Trophoblast cell (in vitro differentiated cells and primary cell): ENCODE measurements around the gene PITPNB.

Experiments
- DNase-seq, 2 donors: peaks; one replicate each; pipeline ENCODE4 v3.0.0-alpha.2; 2016
- H2AFZ ChIP-seq: 2 replicates; pipeline ENCODE4 v1.6.1; 2013; ENCODE audit warnings: low read length, moderate library complexity, mild to moderate bottlenecking; ENCODE audit not compliant: insufficient read depth, poor library complexity
- H2AK5ac ChIP-seq: 2 replicates; pipeline ENCODE4 v1.6.1; 2013; ENCODE audit warnings: mild to moderate bottlenecking, low read length
- H2BK120ac ChIP-seq: 2 replicates; pipeline ENCODE4 v1.6.1; 2013; ENCODE audit warnings: low read length, mild to moderate bottlenecking, moderate library complexity; ENCODE audit not compliant: insufficient read depth, poor library complexity
- H2BK12ac ChIP-seq: 2 replicates; pipeline ENCODE4 v1.6.1; 2013; ENCODE audit warnings: mild to moderate bottlenecking, low read length, moderate library complexity
- H2BK5ac ChIP-seq: 2 replicates; pipeline ENCODE4 v1.6.1; 2013; ENCODE audit warnings: low read length, low read depth, moderate library complexity, mild to moderate bottlenecking; ENCODE audit not compliant: poor library complexity
- H3K14ac ChIP-seq: 2 replicates; pipeline ENCODE4 v1.6.1; 2013; ENCODE audit warnings: mild to moderate bottlenecking, low read length
- H3K18ac ChIP-seq: 2 replicates; pipeline ENCODE4 v1.6.1; 2013; ENCODE audit warnings: mild to moderate bottlenecking, low read length
- H3K23ac ChIP-seq: 2 replicates; pipeline ENCODE4 v1.6.1; 2013; ENCODE audit warnings: low read length
- H3K27ac ChIP-seq: 2 replicates; pipeline ENCODE4 v1.5.1; 2013; ENCODE audit warnings: low read depth, mild to moderate bottlenecking, inconsistent platforms, low read length, moderate library complexity
- H3K27me3 ChIP-seq: 2 replicates; pipeline ENCODE4 v1.6.1; 2013; ENCODE audit warnings: inconsistent platforms, mild to moderate bottlenecking, low read length, moderate library complexity; ENCODE audit not compliant: insufficient read depth
- H3K36me3 ChIP-seq, 2 experiments: 1 replicate in 1 of 2; 2 replicates in 1 of 2; pipeline ENCODE4 v1.6.1; 2013; ENCODE audit warnings: low read length in 2 of 2, mild to moderate bottlenecking in 2 of 2, moderate library complexity in 1 of 2; ENCODE audit not compliant: insufficient read depth in 2 of 2, control insufficient read depth in 1 of 2
- H3K4ac ChIP-seq: 2 replicates; pipeline ENCODE4 v1.6.1; 2013; ENCODE audit warnings: low read depth, mild to moderate bottlenecking, low read length, moderate library complexity
- H3K4me1 ChIP-seq, 2 experiments: 1 replicate in 1 of 2; 2 replicates in 1 of 2; pipeline ENCODE4 v1.6.1; 2013; ENCODE audit warnings: low read length in 2 of 2, mild to moderate bottlenecking in 2 of 2, moderate library complexity in 1 of 2; ENCODE audit not compliant: insufficient read depth in 2 of 2, control insufficient read depth in 1 of 2
- H3K4me2 ChIP-seq: 2 replicates; pipeline ENCODE4 v1.6.1; 2013; ENCODE audit warnings: inconsistent platforms, mild to moderate bottlenecking, low read length, moderate library complexity
- H3K4me3 ChIP-seq: 2 replicates; pipeline ENCODE4 v1.5.1; 2013; ENCODE audit warnings: mild to moderate bottlenecking, low read depth, low read length, inconsistent platforms
- H3K79me1 ChIP-seq: one replicate; pipeline ENCODE4 v1.6.1; 2013; ENCODE audit warnings: low read length
- H3K79me2 ChIP-seq: 2 replicates; pipeline ENCODE4 v1.6.1; 2013; ENCODE audit warnings: low read length, mild to moderate bottlenecking; ENCODE audit not compliant: control insufficient read depth, insufficient read depth, poor library complexity
- H3K9ac ChIP-seq: 2 replicates; pipeline ENCODE4 v1.6.1; 2013; ENCODE audit warnings: mild to moderate bottlenecking, low read length
- H3K9me3 ChIP-seq: 2 replicates; pipeline ENCODE4 v1.6.1; 2013; ENCODE audit warnings: low read depth, mild to moderate bottlenecking, control low read depth, inconsistent platforms, low read length; ENCODE audit not compliant: insufficient read depth
- H4K12ac ChIP-seq: 2 replicates; pipeline ENCODE4 v1.6.1; 2013; ENCODE audit warnings: low read depth, mild to moderate bottlenecking, low read length, moderate library complexity
- H4K8ac ChIP-seq: 2 replicates; pipeline ENCODE4 v1.6.1; 2013; ENCODE audit warnings: low read depth, mild to moderate bottlenecking, low read length, moderate library complexity
- H4K91ac ChIP-seq: one replicate; pipeline ENCODE4 v1.6.1; 2013; ENCODE audit warnings: low read depth, mild to moderate bottlenecking, low read length, moderate library complexity
- WGBS: extraction: QIAGEN DNeasy Blood & Tissue Kit; methylation state at CpG from one replicate; pipeline ENCODE4 v1.1.7; 2013; ENCODE audit warnings: missing lambda C conversion rate; ENCODE audit not compliant: insufficient read length, insufficient coverage; ENCODE audit errors: extremely low coverage; 5-methylcytosine and 5-hydroxymethylcytosine counted together

Gene PITPNB

DNA sequence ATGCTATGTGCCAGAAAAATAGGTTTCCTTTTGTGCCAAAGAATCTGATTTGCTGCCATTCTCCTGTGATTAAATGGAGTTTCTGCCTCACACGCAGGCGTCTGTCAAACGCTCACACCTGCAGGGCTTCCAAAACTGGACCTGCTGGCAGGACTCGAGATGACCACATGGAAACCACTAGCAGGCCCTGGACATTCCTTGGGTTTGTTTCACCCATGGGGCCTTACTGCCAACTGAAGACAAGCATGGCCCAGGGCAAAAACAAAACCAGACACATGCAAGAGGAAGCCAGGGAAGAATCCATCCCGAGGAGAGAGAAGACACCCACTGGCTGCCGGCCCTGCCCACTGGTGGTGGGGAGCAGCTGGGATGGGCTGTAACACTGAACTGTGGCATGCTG lies 61.6 kb downstream of the PITPNB start:
- H4K12ac ChIP-seq = no peak overlapping the region
- no peak overlapping the region for H4K91ac ChIP-seq
- H2BK120ac ChIP-seq = no peak overlapping the region
- no peaks in the 10 kb centered on the region for H3K27me3 ChIP-seq
- no peak overlapping the region for H3K23ac ChIP-seq
- no peaks in the 10 kb centered on the region for H3K79me1 ChIP-seq
- H3K18ac ChIP-seq = no peak overlapping the region
- H3K9me3 ChIP-seq = no peaks in the 10 kb centered on the region
- H3K4ac ChIP-seq = no peak overlapping the region
- H3K27ac ChIP-seq = no peak overlapping the region
- H2BK12ac ChIP-seq = no peak overlapping the region
- no CpG with 5 or more reads among the region's 6 CpGs for WGBS
- no peak overlapping the region for H2AFZ ChIP-seq
- H3K14ac ChIP-seq = no peak overlapping the region
- H2BK5ac ChIP-seq = no peak overlapping the region
- H3K36me3 ChIP-seq = peaks cover 24 to 38% of the 10 kb centered on the region in 2 experiments
- H3K4me3 ChIP-seq = no peak overlapping the region
- H4K8ac ChIP-seq = no peak overlapping the region
- no peaks in the 10 kb centered on the region for H3K79me2 ChIP-seq
- DNase-seq = no peak
- no peak overlapping the region for H3K4me2 ChIP-seq
- no peak overlapping the region for H3K9ac ChIP-seq
- H3K4me1 ChIP-seq = peaks cover 4 to 5% of the 10 kb centered on the region in 2 experiments
- no peak overlapping the region for H2AK5ac ChIP-seq

DNA sequence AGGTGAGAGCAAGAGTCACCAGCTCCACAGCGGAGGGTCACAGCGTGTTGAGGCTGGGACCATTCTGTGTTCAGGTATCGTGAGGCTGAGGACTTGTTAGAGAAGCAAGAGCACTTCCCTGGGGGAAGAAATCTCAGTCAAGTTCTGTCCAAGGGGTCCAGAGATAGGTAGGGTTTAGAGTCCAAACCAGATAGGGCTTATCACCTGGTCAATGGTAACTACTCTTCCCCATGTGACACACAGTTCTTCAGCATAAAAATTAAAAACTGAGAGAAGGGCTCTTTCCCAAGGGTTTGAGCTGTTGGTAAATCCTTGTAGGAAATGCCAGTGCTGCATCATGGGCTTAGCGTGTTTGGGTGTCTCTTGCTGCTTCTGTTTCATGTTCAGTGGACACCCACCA lies 62.7 kb downstream of the PITPNB start:
- Histone ChIP-seq H2AFZ (no peak overlapping the region), H4K91ac (no peak overlapping the region), H3K4me3 (no peak overlapping the region), H3K18ac (peak overlapping the region; percentile 39), H3K4me1 (peaks cover 4 to 5% of the 10 kb centered on the region in 2 experiments), H3K4me2 (no peak overlapping the region), H3K23ac (no peak overlapping the region), H3K79me2 (no peaks in the 10 kb centered on the region), H3K9me3 (no peaks in the 10 kb centered on the region), H3K27me3 (no peaks in the 10 kb centered on the region), H2BK120ac (no peak overlapping the region), H2BK5ac (no peak overlapping the region), H3K36me3 (peaks cover 25 to 41% of the 10 kb centered on the region in 2 experiments), H3K14ac (no peak overlapping the region), H4K8ac (no peak overlapping the region), H2AK5ac (no peak overlapping the region), H4K12ac (no peak overlapping the region), H3K79me1 (no peaks in the 10 kb centered on the region), H2BK12ac (no peak overlapping the region), H3K4ac (no peak overlapping the region), H3K9ac (no peak overlapping the region), H3K27ac (no peak overlapping the region)
- WGBS = no CpG with 5 or more reads among the region's 4 CpGs
- DNase-seq = no peak

DNA sequence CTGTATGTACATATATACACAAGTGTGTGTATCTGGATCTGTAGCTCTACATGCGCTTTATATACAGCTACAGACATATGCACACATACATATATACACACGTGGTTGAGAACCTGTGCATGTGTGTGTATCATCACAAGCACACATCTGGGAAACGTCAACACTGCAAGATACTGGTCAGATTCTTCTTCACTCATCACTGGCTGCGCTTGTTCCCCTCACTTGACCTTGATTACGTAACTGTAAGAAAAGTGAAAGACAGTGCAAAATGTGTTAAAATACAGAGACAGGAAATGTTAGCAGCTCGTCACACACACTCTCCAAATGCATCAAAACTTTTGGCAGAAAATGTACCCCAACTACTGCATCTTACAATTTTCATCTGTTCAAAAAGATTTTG lies 65.6 kb downstream of the PITPNB start:
- Histone ChIP-seq H3K79me2 (no peaks in the 10 kb centered on the region), H3K79me1 (no peaks in the 10 kb centered on the region)
- no CpG with 5 or more reads among the region's 6 CpGs for WGBS

DNA sequence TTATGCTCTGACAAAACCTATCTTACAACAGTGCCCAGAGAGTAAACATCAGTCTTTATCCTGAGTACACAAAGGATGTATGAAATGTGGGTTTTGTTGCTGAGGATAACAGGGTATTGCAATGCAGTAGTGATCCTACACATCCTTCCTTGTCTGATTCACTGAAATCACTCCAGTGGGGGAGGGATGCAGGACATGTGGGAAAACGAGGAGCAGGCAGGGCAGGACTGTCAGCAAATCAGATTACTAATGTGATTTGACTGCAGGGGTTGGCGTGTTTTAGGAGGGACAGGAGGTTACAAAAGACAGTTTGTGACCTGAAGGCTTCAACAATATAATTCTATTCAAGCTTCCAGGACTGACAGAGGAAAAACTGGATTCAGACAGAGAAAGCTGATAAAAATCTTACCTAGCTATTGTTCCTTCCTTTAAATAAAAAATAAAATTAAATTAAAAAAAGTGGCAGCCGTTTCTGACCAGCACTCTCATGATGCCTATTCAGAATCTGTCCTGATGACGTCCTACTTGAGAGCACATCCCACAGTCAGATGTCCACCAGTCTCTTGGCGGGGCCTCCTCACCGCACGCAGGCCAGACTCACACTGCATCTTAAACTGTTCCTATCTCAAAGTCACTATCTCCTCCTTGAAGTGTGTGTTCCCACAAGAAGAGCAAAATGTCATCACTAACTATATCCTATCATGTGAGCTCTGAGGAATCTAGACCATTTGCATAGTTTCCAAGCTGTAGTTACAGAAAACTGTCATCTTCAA lies 66.9 kb downstream of the PITPNB start:
- Histone ChIP-seq H3K9ac (no peak overlapping the region), H2BK5ac (no peak overlapping the region), H3K18ac (no peak overlapping the region), H3K27ac (no peak overlapping the region), H2AFZ (no peak overlapping the region), H3K27me3 (no peaks in the 10 kb centered on the region), H4K91ac (no peak overlapping the region), H4K12ac (no peak overlapping the region), H3K36me3 (peaks cover 28 to 60% of the 10 kb centered on the region in 2 experiments), H3K79me1 (no peaks in the 10 kb centered on the region), H3K4ac (no peak overlapping the region), H3K14ac (no peak overlapping the region), H3K4me3 (no peak overlapping the region), H3K4me1 (no peaks in the 10 kb centered on the region), H3K23ac (no peak overlapping the region), H2BK12ac (no peak overlapping the region), H4K8ac (no peak overlapping the region), H3K79me2 (no peaks in the 10 kb centered on the region), H3K9me3 (no peaks in the 10 kb centered on the region), H2AK5ac (no peak overlapping the region), H2BK120ac (no peak overlapping the region), H3K4me2 (no peak overlapping the region)
- DNase-seq = no peak
- WGBS = no CpG with 5 or more reads among the region's 7 CpGs

More for the DNA sequence above, 65.6 kb downstream of the PITPNB start:
- H4K12ac ChIP-seq = no peak overlapping the region
- no peak overlapping the region for H3K4ac ChIP-seq
- no peak overlapping the region for H3K14ac ChIP-seq
- no peaks in the 10 kb centered on the region for H3K27me3 ChIP-seq
- H2BK5ac ChIP-seq = no peak overlapping the region
- H4K8ac ChIP-seq = no peak overlapping the region
- no peak overlapping the region for H3K27ac ChIP-seq
- H4K91ac ChIP-seq = no peak overlapping the region
- H3K4me2 ChIP-seq = no peak overlapping the region
- H2BK120ac ChIP-seq = no peak overlapping the region
- no peaks in the 10 kb centered on the region for H3K9me3 ChIP-seq
- H3K36me3 ChIP-seq = peaks cover 33 to 57% of the 10 kb centered on the region in 2 experiments
- H2AFZ ChIP-seq = no peak overlapping the region
- no peak overlapping the region for H2BK12ac ChIP-seq
- DNase-seq = no peak
- H3K4me3 ChIP-seq = no peak overlapping the region
- H3K9ac ChIP-seq = no peak overlapping the region
- peak overlapping the region; percentile 73 for H3K23ac ChIP-seq
- H2AK5ac ChIP-seq = no peak overlapping the region
- peaks cover 4 to 5% of the 10 kb centered on the region in 2 experiments for H3K4me1 ChIP-seq
- no peak overlapping the region for H3K18ac ChIP-seq
